IMR-90 (cell line): Measurements from ENCODE around the gene ASPHD2. TPM values are rescaled to one million over a fixed set of nuclear protein-coding genes. Genes with fewer than 3 reads are reported as not detected.

Source experiments
- ATAC-seq: fragments of 200-7000 bp; cut with Tn5 transposase; 2 replicates; pipeline ENCODE4 v1.9.1; 2020; ENCODE audit warnings: low read depth, mild to moderate bottlenecking, moderate library complexity
- BruUV-seq: library from RNA; stranded (reverse); fragments of 400-500 nt; replicated peaks from 2 replicates; lab custom pipeline; 2021; lab: Mats Ljungman, UMichigan
- CTCF ChIA-PET: fragments of 300-600 bp; formaldehyde crosslinking; extraction: SDS; loops from one replicate; lab custom pipeline; 2021; ENCODE audit warnings: antibody characterized with exemption; lab: Yijun Ruan, JAX
- POLR2A ChIA-PET: fragments of 300-600 bp; sonication (Branson Sonifier 250); formaldehyde crosslinking; loops from one replicate; lab custom pipeline; 2022; ENCODE audit warnings: antibody characterized with exemption; ENCODE audit not compliant: unreplicated experiment; lab: Charles Lee
- DNase-seq: peaks from one replicate; pipeline ENCODE4 v3.0.0; 2013
- H2AFZ ChIP-seq: replicated peaks from 2 replicates; pipeline ENCODE3; 2013; ENCODE audit warnings: low read length, mild to moderate bottlenecking; ENCODE audit not compliant: poor library complexity
- H2AK5ac ChIP-seq: 2 replicates; pipeline ENCODE4 v1.6.1; 2013; ENCODE audit warnings: low read depth, low read length, inconsistent platforms
- H2AK9ac ChIP-seq: replicated peaks from 2 replicates; pipeline ENCODE3; 2013; ENCODE audit warnings: mild to moderate bottlenecking, low read depth, low read length, moderate library complexity; ENCODE audit not compliant: poor library complexity
- H2BK120ac ChIP-seq: 2 replicates; pipeline ENCODE4 v1.6.1; 2013; ENCODE audit warnings: low read depth, low read length, inconsistent platforms
- H2BK15ac ChIP-seq: 3 replicates; pipeline ENCODE4 v1.6.1; 2013; ENCODE audit warnings: low read depth, low read length, inconsistent platforms
- H2BK20ac ChIP-seq: 2 replicates; pipeline ENCODE4 v1.6.1; 2013; ENCODE audit warnings: low read depth, mild to moderate bottlenecking, inconsistent platforms, low read length, moderate library complexity
- H2BK5ac ChIP-seq: 2 replicates; pipeline ENCODE4 v1.6.1; 2013; ENCODE audit warnings: mild to moderate bottlenecking, low read depth, low read length, inconsistent platforms; ENCODE audit not compliant: poor library complexity, severe bottlenecking
- H3K14ac ChIP-seq: replicated peaks from 2 replicates; pipeline ENCODE4 v1.6.1; 2013; ENCODE audit warnings: low read depth, low read length, inconsistent platforms
- H3K18ac ChIP-seq: 2 replicates; pipeline ENCODE4 v1.6.1; 2013; ENCODE audit warnings: low read depth, low read length, control low read depth
- H3K23ac ChIP-seq: 2 replicates; pipeline ENCODE4 v1.6.1; 2013; ENCODE audit warnings: low read depth, low read length, inconsistent platforms
- H3K27ac ChIP-seq: 2 replicates; pipeline ENCODE4 v1.5.1; 2013; ENCODE audit warnings: mild to moderate bottlenecking, control low read depth, low read length; ENCODE audit not compliant: insufficient read depth
- H3K27me3 ChIP-seq: 2 replicates; pipeline ENCODE4 v1.6.1; 2013; ENCODE audit warnings: low read length; ENCODE audit not compliant: control insufficient read depth, insufficient read depth
- H3K36me3 ChIP-seq: 2 replicates; pipeline ENCODE4 v1.6.1; 2013; ENCODE audit warnings: low read length, mixed read lengths; ENCODE audit not compliant: control insufficient read depth, insufficient read depth
- H3K4ac ChIP-seq: 2 replicates; pipeline ENCODE4 v1.6.1; 2013; ENCODE audit warnings: low read depth, low read length, inconsistent platforms
- H3K4me1 ChIP-seq: 2 replicates; pipeline ENCODE4 v1.6.1; 2013; ENCODE audit warnings: low read length, mixed read lengths; ENCODE audit not compliant: control insufficient read depth, insufficient read depth
- H3K4me2 ChIP-seq: 2 replicates; pipeline ENCODE4 v1.6.1; 2013; ENCODE audit warnings: low read depth, mild to moderate bottlenecking, control low read depth, low read length, moderate library complexity
- H3K4me3 ChIP-seq: 2 replicates; pipeline ENCODE4 v1.5.1; 2013; ENCODE audit warnings: low read depth, mild to moderate bottlenecking, control low read depth, low read length, moderate library complexity; ENCODE audit not compliant: insufficient read depth
- H3K56ac ChIP-seq: 2 replicates; pipeline ENCODE4 v1.6.1; 2013; ENCODE audit warnings: low read length, inconsistent platforms; ENCODE audit not compliant: insufficient read depth; ENCODE audit errors: extremely low read depth
- H3K79me1 ChIP-seq, 2 experiments: 2 replicates each; pipeline ENCODE4 v1.6.1; 2013; ENCODE audit warnings: low read length in 2 of 2, inconsistent platforms in 1 of 2, low read depth in 1 of 2
- H3K9ac ChIP-seq: 2 replicates; pipeline ENCODE4 v1.6.1; 2013; ENCODE audit warnings: low read depth, low read length, control low read depth
- H3K9me1 ChIP-seq: 2 replicates; pipeline ENCODE4 v1.6.1; 2013; ENCODE audit warnings: low read length, inconsistent platforms; ENCODE audit not compliant: insufficient read depth
- H3K9me3 ChIP-seq: 2 replicates; pipeline ENCODE4 v1.6.1; 2013; ENCODE audit warnings: low read length; ENCODE audit not compliant: control insufficient read depth, insufficient read depth
- H4K20me1 ChIP-seq: 2 replicates; pipeline ENCODE4 v1.6.1; 2013; ENCODE audit warnings: low read length, inconsistent platforms; ENCODE audit not compliant: insufficient read depth
- H4K5ac ChIP-seq: 2 replicates; pipeline ENCODE4 v1.6.1; 2013; ENCODE audit warnings: mild to moderate bottlenecking, low read depth, low read length, control low read depth
- H4K8ac ChIP-seq, 2 experiments: 2 replicates each; pipeline ENCODE4 v1.6.1; 2013; ENCODE audit warnings: low read depth in 2 of 2, low read length in 2 of 2, control low read depth in 1 of 2, inconsistent platforms in 1 of 2
- H4K91ac ChIP-seq: 2 replicates; pipeline ENCODE4 v1.6.1; 2013; ENCODE audit warnings: low read depth, low read length, inconsistent platforms; ENCODE audit not compliant: insufficient read depth
- BHLHE40 ChIP-seq: fragments of 150-350 bp; IDR thresholded peaks from 2 replicates; pipeline ENCODE4 v1.6.1; 2016; ENCODE audit warnings: mild to moderate bottlenecking, low read depth, low read length
- CEBPB ChIP-seq: IDR thresholded peaks from 2 replicates; pipeline ENCODE4 v1.6.1; 2012; ENCODE audit warnings: low read depth, low read length, improper control_type of control experiment
- CHD1 ChIP-seq: IDR thresholded peaks from 2 replicates; pipeline ENCODE4 v1.6.1; 2012; ENCODE audit warnings: low read depth, low read length, improper control_type of control experiment
- CTCF ChIP-seq: conservative IDR thresholded peaks from 2 replicates; pipeline ENCODE4 v1.5.1; 2012; ENCODE audit warnings: mild to moderate bottlenecking, low read depth, low read length, improper control_type of control experiment
- ELK1 ChIP-seq: fragments of 150-350 bp; IDR thresholded peaks from 2 replicates; pipeline ENCODE4 v1.6.1; 2016; ENCODE audit warnings: low read depth, mild to moderate bottlenecking, low read length, moderate library complexity, borderline replicate concordance
- FOS ChIP-seq: fragments of 150-350 bp; IDR thresholded peaks from 2 replicates; pipeline ENCODE4 v1.6.1; 2016; ENCODE audit warnings: low read depth, low read length
- MAFK ChIP-seq: IDR thresholded peaks from 2 replicates; pipeline ENCODE4 v1.6.1; 2012; ENCODE audit warnings: low read depth, low read length, improper control_type of control experiment
- MAZ ChIP-seq: IDR thresholded peaks from 2 replicates; pipeline ENCODE4 v1.6.1; 2012; ENCODE audit warnings: low read depth, mild to moderate bottlenecking, low read length, improper control_type of control experiment, moderate library complexity, borderline replicate concordance
- MXI1 ChIP-seq: IDR thresholded peaks from 2 replicates; pipeline ENCODE4 v1.6.1; 2012; ENCODE audit warnings: low read depth, mild to moderate bottlenecking, low read length, moderate library complexity, borderline replicate concordance
- NFE2L2 ChIP-seq: fragments of 150-350 bp; IDR thresholded peaks from 2 replicates; pipeline ENCODE4 v1.6.1; 2016; ENCODE audit warnings: low read depth, mild to moderate bottlenecking, low read length
- RAD21 ChIP-seq: IDR thresholded peaks from 2 replicates; pipeline ENCODE4 v1.6.1; 2012; ENCODE audit warnings: low read length, improper control_type of control experiment
- RCOR1 ChIP-seq: IDR thresholded peaks from 2 replicates; pipeline ENCODE4 v1.6.1; 2012; ENCODE audit warnings: mild to moderate bottlenecking, low read length, improper control_type of control experiment; ENCODE audit not compliant: insufficient replicate concordance
- RFX5 ChIP-seq: IDR thresholded peaks from 2 replicates; pipeline ENCODE4 v1.8.0; 2012; ENCODE audit warnings: low read depth, mild to moderate bottlenecking, low read length, moderate library complexity
- SMC3 ChIP-seq: fragments of 150-350 bp; IDR thresholded peaks from 2 replicates; pipeline ENCODE4 v1.6.1; 2016; ENCODE audit warnings: low read depth, mild to moderate bottlenecking, antibody characterized with exemption, low read length, moderate library complexity
- USF2 ChIP-seq: fragments of 150-350 bp; IDR thresholded peaks from 2 replicates; pipeline ENCODE4 v1.6.1; 2017; ENCODE audit warnings: mild to moderate bottlenecking, antibody characterized with exemption, low read length, low read depth
- WGBS, 2 experiments: methylation state at CpG; one replicate each; pipeline versions ENCODE4 v1.1.5 to v1.1.7; 2013; ENCODE audit warnings: missing lambda C conversion rate in 2 of 2; ENCODE audit not compliant: insufficient read length in 1 of 2; ENCODE audit errors: extremely low coverage in 2 of 2; 5-methylcytosine and 5-hydroxymethylcytosine counted together
- dilution Hi-C: fragments of 300-500 bp; cut with HindIII; formaldehyde crosslinking; loops from one replicate; pipeline ENCODE4 v1.14.3; 2018; ENCODE audit warnings: low sequenced_read_pairs; ENCODE audit not compliant: unreplicated experiment
- in situ Hi-C: fragments of 300-500 bp; cut with MboI; formaldehyde crosslinking; loops from 3 replicates; pipeline ENCODE4 v1.14.3; 2019; ENCODE audit warnings: low sequenced_read_pairs, inconsistent platforms, mixed read lengths
- intact Hi-C: fragments of 100-400 bp; cut with micrococcal nuclease; formaldehyde crosslinking; loops from 2 replicates; pipeline ENCODE4 v1.10.0; 2022
- polyA plus RNA-seq, 3 experiments: library from polyadenylated mRNA; depleted of rRNA; stranded (reverse); fragments of >200 nt; gene quantifications; 2 replicates each; pipeline ENCODE4 v1.2.3, GENCODE V29; 2012; ENCODE audit warnings: low replicate concordance in 1 of 3
- total RNA-seq: library from RNA; depleted of rRNA; stranded (reverse); fragments of >200 nt; gene quantifications from 2 replicates; pipeline ENCODE4 v1.2.3, GENCODE V29; 2012

The ASPHD2 gene
- total and polyA plus RNA-seq, 2 of the 4 experiments (the other 2 are of a cell fraction) = 1.3 to 1.4 TPM

- Histone ChIP-seq H3K14ac (no peak overlapping the region), H2BK20ac (no peak overlapping the region), H2BK5ac (no peak overlapping the region), H2AK9ac (no peak overlapping the region), H3K56ac (no peak overlapping the region), H4K8ac (no peak overlapping the region), H3K9ac (no peak overlapping the region), H3K18ac (no peak overlapping the region), H2BK15ac (no peak overlapping the region), H2AFZ (no peak overlapping the region), H3K36me3 (no peaks in the 10 kb centered on the region; the same call in 1 of the 2 replicates), H3K79me1 (no peaks in the 10 kb centered on the region), H4K5ac (no peak overlapping the region), H2AK5ac (no peak overlapping the region), H3K9me1 (0 out of 2 replicates have a peak, but pooled peaks cover 6% of the 10 kb centered on the region), H4K91ac (no peak overlapping the region), H3K4ac (no peak overlapping the region), H3K27ac (no peak overlapping the region), H4K20me1 (no peaks in the 10 kb centered on the region), H3K4me3 (no peak overlapping the region), H3K23ac (no peak overlapping the region), H3K4me1 (0 out of 2 replicates have a peak, but pooled peaks cover 2% of the 10 kb centered on the region), H3K9me3 (no peaks in the 10 kb centered on the region), H2BK120ac (no peak overlapping the region), H3K4me2 (no peak overlapping the region), H3K27me3 (peaks cover 16% of the 10 kb centered on the region)
- POLR2A ChIA-PET = no interaction called here
- dilution Hi-C loops = no loop called here
- BruUV-seq = no TSS peak
- WGBS, 2 experiments = 91% methylated on average over 7 of the region's 13 CpGs; no CpG with 5 or more reads in 1 of the 2 experiments
- ATAC-seq (no peak), DNase-seq (no peak)
- CTCF ChIA-PET = interaction anchor here (0.8 kb wide), 1 partner anchor 14 kb away, joined by 6 read pairs; no protein-coding TSS in a partner anchor
- intact Hi-C loops = no loop called here
- in situ Hi-C loops = no loop called here
- TF ChIP-seq CTCF (no peak), SMC3 (no peak), MXI1 (no peak), CEBPB (no peak), CHD1 (no peak), MAZ (no peak), RFX5 (no peak), RAD21 (no peak), NFE2L2 (no peak), ELK1 (no peak), RCOR1 (no peak), MAFK (no peak), FOS (no peak), USF2 (no peak), BHLHE40 (no peak)
Measured at GRCh38 chr22:26431261-26431995, 2.4 kb downstream of the ASPHD2 start.
